Measurements from ENCODE around the gene TPP2. TPM values are rescaled to one million over a fixed set of nuclear protein-coding genes. Genes with fewer than 3 reads are reported as not detected.

The TPP2 gene
- total RNA-seq (2022) = 58.9 and 64.3 TPM in 2 replicates
- percentile 93 among the genes with signal in this experiment for Bru-seq, nascent RNA
- BruChase-seq, experiment 1, labeled RNA remaining after a 2-hour chase = percentile 92 among the genes with signal in this experiment
- BruChase-seq, experiment 2, labeled RNA remaining after a 6-hour chase = percentile 88 among the genes with signal in this experiment
- long read RNA-seq, full-length matches to known transcripts = 26 of 57 reads
- long read RNA-seq, partial matches to known transcripts = 14 of 57 reads
- long read RNA-seq, other reads (novel, unspliced or antisense) = 17 of 57 reads

- Histone ChIP-seq H3K27me3 (replicated peaks; ENCODE audit: control insufficient read depth, insufficient read depth, low read length) (no peaks in the 10 kb centered on the region), H3K9me3 (no peaks in the 10 kb centered on the region), H3K36me3 (ENCODE audit: control insufficient read depth, insufficient read depth, low read length) (no peaks in the 10 kb centered on the region), H3K4me1 (peaks cover 3% of the 10 kb centered on the region; the same call in 1 of the 2 replicates), H3K4me3 (ENCODE audit: low read depth, low read length) (peak within 1 kb of the TSS; percentile 81)
- Mint-ChIP-seq H3K27ac (ENCODE audit: unreplicated experiment) (peak within 1 kb of the TSS; percentile 91), H3K27me3 (ENCODE audit: insufficient read depth, unreplicated experiment) (no peaks in the 10 kb centered on the region), H3K9me3 (ENCODE audit: unreplicated experiment) (no peaks in the 10 kb centered on the region), H3K4me1 (ENCODE audit: low read depth, unreplicated experiment) (peaks cover 23% of the 10 kb centered on the region), H3K4me3 (ENCODE audit: unreplicated experiment) (peak within 1 kb of the TSS; percentile 86), H3K36me3 (ENCODE audit: insufficient read depth, unreplicated experiment) (peaks cover 23% of the 10 kb centered on the region)
- POLR2A ChIA-PET = interaction anchor here (0.5 to 1.8 kb wide), 11 partner anchors 9 to 249 kb away, joined by 3 to 16 read pairs (median 4); partner anchors contain the start of genes ERCC5 and TEX30
- CTCF ChIA-PET = interaction anchor here (0.6 to 3.1 kb wide), 3 partner anchors 40 to 249 kb away, joined by 3 to 26 read pairs (median 3); no protein-coding TSS in a partner anchor
- peak; percentile 99 for DNase-seq
- BruUV-seq (replicated peaks) = no TSS peak
- TF ChIP-seq, protein P1, sequence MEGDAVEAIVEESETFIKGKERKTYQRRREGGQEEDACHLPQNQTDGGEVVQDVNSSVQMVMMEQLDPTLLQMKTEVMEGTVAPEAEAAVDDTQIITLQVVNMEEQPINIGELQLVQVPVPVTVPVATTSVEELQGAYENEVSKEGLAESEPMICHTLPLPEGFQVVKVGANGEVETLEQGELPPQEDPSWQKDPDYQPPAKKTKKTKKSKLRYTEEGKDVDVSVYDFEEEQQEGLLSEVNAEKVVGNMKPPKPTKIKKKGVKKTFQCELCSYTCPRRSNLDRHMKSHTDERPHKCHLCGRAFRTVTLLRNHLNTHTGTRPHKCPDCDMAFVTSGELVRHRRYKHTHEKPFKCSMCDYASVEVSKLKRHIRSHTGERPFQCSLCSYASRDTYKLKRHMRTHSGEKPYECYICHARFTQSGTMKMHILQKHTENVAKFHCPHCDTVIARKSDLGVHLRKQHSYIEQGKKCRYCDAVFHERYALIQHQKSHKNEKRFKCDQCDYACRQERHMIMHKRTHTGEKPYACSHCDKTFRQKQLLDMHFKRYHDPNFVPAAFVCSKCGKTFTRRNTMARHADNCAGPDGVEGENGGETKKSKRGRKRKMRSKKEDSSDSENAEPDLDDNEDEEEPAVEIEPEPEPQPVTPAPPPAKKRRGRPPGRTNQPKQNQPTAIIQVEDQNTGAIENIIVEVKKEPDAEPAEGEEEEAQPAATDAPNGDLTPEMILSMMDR (IDR thresholded peaks at IDR 0.05; ENCODE audit: insufficient read depth in 1 of 2, low read depth in 1 of 2, low read length in 1 of 2, severe bottlenecking in 1 of 2, unreplicated experiment in 1 of 2) = no peak
- intact Hi-C loops (cut with micrococcal nuclease; ENCODE audit: unreplicated experiment) = loop anchor here (1.0 to 5.0 kb wide), 5 partner anchors 55 to 306 kb away; partner anchors contain the start of genes BIVM and TEX30
Observed at GRCh38 chr13:102596147-102597028, at the start of gene TPP2. Gene TPP2 (plus strand): TSS chr13:102596986. CDS start chr13:102597039, 53 bp downstream.

DNA sequence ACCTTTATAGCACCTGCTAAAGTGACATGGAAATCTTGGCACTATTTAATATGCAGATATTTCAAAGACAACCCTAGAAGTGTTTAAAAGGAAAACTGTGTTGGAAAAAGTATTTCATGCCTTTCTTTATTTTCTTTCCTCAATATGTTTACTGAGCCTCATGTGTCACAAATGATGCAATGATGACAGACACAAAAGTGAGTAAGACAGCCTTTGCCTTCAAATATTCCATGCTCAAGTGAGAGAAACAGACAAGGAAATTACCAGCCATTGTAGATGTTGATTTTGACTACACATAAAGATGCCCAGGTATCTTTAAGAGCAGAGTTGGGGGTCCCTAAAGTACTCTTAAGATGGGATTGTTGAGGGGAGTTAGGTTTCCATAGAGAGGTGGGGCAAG is 48.0 kb upstream of the TPP2 start:
- H3K27me3 Mint-ChIP-seq (ENCODE audit: insufficient read depth, unreplicated experiment) = peaks cover 5% of the 10 kb centered on the region
- POLR2A ChIA-PET = no interaction called here
- H3K4me3 ChIP-seq (ENCODE audit: low read depth, low read length) = no peak overlapping the region
- H3K4me1 Mint-ChIP-seq (ENCODE audit: low read depth, unreplicated experiment) = no peaks in the 10 kb centered on the region
- no peaks in the 10 kb centered on the region for H3K36me3 ChIP-seq (ENCODE audit: control insufficient read depth, insufficient read depth, low read length)
- DNase-seq = no peak
- CTCF ChIA-PET = no interaction called here
- no peak overlapping the region for H3K27ac Mint-ChIP-seq (ENCODE audit: unreplicated experiment)
- TF ChIP-seq, protein P1 (IDR thresholded peaks at IDR 0.05; ENCODE audit: insufficient read depth in 1 of 2, low read depth in 1 of 2, low read length in 1 of 2, severe bottlenecking in 1 of 2, unreplicated experiment in 1 of 2) = no peak
- no peaks in the 10 kb centered on the region for H3K9me3 Mint-ChIP-seq (ENCODE audit: unreplicated experiment)
- no peaks in the 10 kb centered on the region for H3K27me3 ChIP-seq (replicated peaks; ENCODE audit: control insufficient read depth, insufficient read depth, low read length)
- no peak overlapping the region for H3K4me3 Mint-ChIP-seq (ENCODE audit: unreplicated experiment)
- intact Hi-C loops (cut with micrococcal nuclease; ENCODE audit: unreplicated experiment) = no loop called here
- H3K9me3 ChIP-seq = no peaks in the 10 kb centered on the region
- no TSS peak for BruUV-seq (replicated peaks)
- H3K4me1 ChIP-seq = no peaks in the 10 kb centered on the region
- H3K36me3 Mint-ChIP-seq (ENCODE audit: insufficient read depth, unreplicated experiment) = no peaks in the 10 kb centered on the region

- TF ChIP-seq, protein P1 (IDR thresholded peaks at IDR 0.05; ENCODE audit: insufficient read depth in 1 of 2, low read depth in 1 of 2, low read length in 1 of 2, severe bottlenecking in 1 of 2, unreplicated experiment in 1 of 2) = no peak
- Mint-ChIP-seq H3K9me3 (ENCODE audit: unreplicated experiment) (no peaks in the 10 kb centered on the region), H3K4me1 (ENCODE audit: low read depth, unreplicated experiment) (no peaks in the 10 kb centered on the region), H3K27ac (ENCODE audit: unreplicated experiment) (no peak overlapping the region), H3K36me3 (ENCODE audit: insufficient read depth, unreplicated experiment) (no peaks in the 10 kb centered on the region), H3K4me3 (ENCODE audit: unreplicated experiment) (no peak overlapping the region), H3K27me3 (ENCODE audit: insufficient read depth, unreplicated experiment) (peaks cover 6% of the 10 kb centered on the region)
- Histone ChIP-seq H3K9me3 (no peaks in the 10 kb centered on the region), H3K27me3 (replicated peaks; ENCODE audit: control insufficient read depth, insufficient read depth, low read length) (no peaks in the 10 kb centered on the region), H3K4me3 (ENCODE audit: low read depth, low read length) (no peak overlapping the region), H3K4me1 (no peaks in the 10 kb centered on the region), H3K36me3 (ENCODE audit: control insufficient read depth, insufficient read depth, low read length) (no peaks in the 10 kb centered on the region)
- ChIA-PET CTCF (no interaction called here), POLR2A (no interaction called here)
- DNase-seq = no peak
- intact Hi-C loops (cut with micrococcal nuclease; ENCODE audit: unreplicated experiment) = no loop called here
- BruUV-seq (replicated peaks) = no TSS peak
Observed at GRCh38 chr13:102550507-102550906, 46.3 kb upstream of the TPP2 start.
